HepG2 (cell line): ENCODE measurements around the gene KRTAP8-1. TPM values are rescaled to one million over a fixed set of nuclear protein-coding genes. Genes with fewer than 3 reads are reported as not detected.

ENCODE experiments used
- ATAC-seq: fragments of 200-7000 bp; cut with Tn5 transposase; 3 replicates; pipeline ENCODE4 v1.9.1; 2020; ENCODE audit warnings: mild to moderate bottlenecking, moderate library complexity
- BruUV-seq: library from RNA; stranded (reverse); fragments of 400-500 nt; replicated peaks from 2 replicates; lab custom pipeline; 2021; lab: Mats Ljungman, UMichigan
- CTCF ChIA-PET: fragments of 300-600 bp; formaldehyde crosslinking; extraction: SDS; loops from one replicate; lab custom pipeline; 2021; ENCODE audit warnings: low total read pairs, inconsistent platforms, low intra/inter-chr PET ratio; lab: Yijun Ruan, JAX
- POLR2A ChIA-PET: fragments of 350-600 bp; sonication (Branson Sonifier 250); formaldehyde crosslinking; loops from one replicate; lab custom pipeline; 2020; ENCODE audit warnings: antibody characterized with exemption, inconsistent platforms; lab: Yijun Ruan, JAX
- DNase-seq: peaks from one replicate; pipeline ENCODE4 v3.0.0-alpha.2; 2015; ENCODE audit warnings: low spot score
- FAIRE-seq: peaks from 3 replicates; lab custom pipeline; 2011; peaks lifted over from hg19 to GRCh38; lab: Jason Lieb, UNC
- H2AFZ ChIP-seq: one replicate; pipeline ENCODE4 v1.6.1; 2011; ENCODE audit warnings: low read length, inconsistent platforms
- H3K27ac ChIP-seq: fragments of 300-600 bp; 3 replicates; pipeline ENCODE4 v1.8.0; 2011; ENCODE audit warnings: mixed run types, mild to moderate bottlenecking, mixed read lengths, low read length, inconsistent platforms; ENCODE audit not compliant: insufficient read depth; ENCODE audit errors: extremely low read length
- H3K27me3 ChIP-seq, 2 experiments: fragments of 200-600 bp in 1 of 2; 2 replicates in 1 of 2; 3 replicates in 1 of 2; pipeline versions ENCODE4 v1.6.0 to v1.8.0; 2011; ENCODE audit warnings: low read length in 2 of 2, mild to moderate bottlenecking in 2 of 2, moderate library complexity in 2 of 2, inconsistent platforms in 1 of 2; ENCODE audit not compliant: insufficient read depth in 2 of 2, control insufficient read depth in 1 of 2
- H3K36me3 ChIP-seq, 2 experiments: fragments of 200-600 bp in 1 of 2; replicated peaks in 1 of 2; 2 replicates in 1 of 2; 3 replicates in 1 of 2; pipeline versions ENCODE4 v1.5.1 to v1.8.0; 2011; ENCODE audit warnings: low read length in 2 of 2, inconsistent platforms in 1 of 2; ENCODE audit not compliant: insufficient read depth in 2 of 2, control insufficient read depth in 1 of 2
- H3K4me1 ChIP-seq: 2 replicates; pipeline ENCODE4 v1.5.1; 2012; ENCODE audit warnings: low read length, inconsistent platforms; ENCODE audit not compliant: insufficient read depth
- H3K4me2 ChIP-seq: 2 replicates; pipeline ENCODE4 v1.6.0; 2011; ENCODE audit warnings: low read depth, low read length, inconsistent platforms
- H3K4me3 ChIP-seq, 3 experiments: fragments of 200-600 bp in 1 of 3; sonication (generic), shearing (Covaris generic) in 1 of 3; replicated peaks in 1 of 3; 2 replicates each; pipeline ENCODE4 v1.5.1; 2011 to 2016; ENCODE audit warnings: low read length in 3 of 3, inconsistent platforms in 2 of 3, low read depth in 2 of 3, mild to moderate bottlenecking in 2 of 3, control low read depth in 1 of 3, mixed read lengths in 1 of 3; ENCODE audit not compliant: insufficient read depth in 1 of 3
- H3K79me2 ChIP-seq: one replicate; pipeline ENCODE4 v1.6.1; 2011; ENCODE audit warnings: low read length, inconsistent platforms; ENCODE audit not compliant: insufficient read depth
- H3K9ac ChIP-seq: 2 replicates; pipeline ENCODE4 v1.6.0; 2011; ENCODE audit warnings: mild to moderate bottlenecking, low read depth, low read length, inconsistent platforms; ENCODE audit not compliant: insufficient read depth
- H3K9me3 ChIP-seq: 2 replicates; pipeline ENCODE4 v1.5.1; 2012; ENCODE audit warnings: mild to moderate bottlenecking, low read length
- H4K20me1 ChIP-seq: 2 replicates; pipeline ENCODE4 v1.6.0; 2011; ENCODE audit warnings: inconsistent platforms, mild to moderate bottlenecking, low read length, moderate library complexity; ENCODE audit not compliant: insufficient read depth
- CAMTA2 ChIP-seq: sonication (generic); formaldehyde crosslinking; IDR thresholded peaks from 2 replicates; pipeline ENCODE4 v1.4.0; 2020; ENCODE audit warnings: mild to moderate bottlenecking, missing genetic modification reagents, borderline replicate concordance
- CTCF ChIP-seq: sonication (generic); formaldehyde crosslinking; IDR thresholded peaks from 2 replicates; pipeline ENCODE4 v1.5.0; 2020; ENCODE audit warnings: mild to moderate bottlenecking, missing genetic modification reagents, moderate library complexity
- GATA4 ChIP-seq: sonication (generic); IDR thresholded peaks from 2 replicates; pipeline ENCODE4 v1.6.1; 2016; ENCODE audit warnings: antibody characterized with exemption, low read depth, borderline replicate concordance
- HNRNPLL ChIP-seq: fragments of 200-400 bp; formaldehyde crosslinking; IDR thresholded peaks from 2 replicates; pipeline ENCODE4 v1.6.1; 2017; ENCODE audit warnings: mild to moderate bottlenecking, low read depth, low read length; ENCODE audit not compliant: poor library complexity, severe bottlenecking
- REST ChIP-seq, 2 experiments: IDR thresholded peaks; 2 replicates each; pipeline ENCODE4 v1.6.1; 2011 to 2012; ENCODE audit warnings: low read length in 2 of 2, borderline replicate concordance in 1 of 2, low read depth in 1 of 2, mild to moderate bottlenecking in 1 of 2, moderate library complexity in 1 of 2
- SMC3 ChIP-seq: IDR thresholded peaks from 2 replicates; pipeline ENCODE4 v1.6.1; 2011; ENCODE audit warnings: low read length, improper control_type of control experiment
- XRCC5 ChIP-seq: fragments of 200-400 bp; formaldehyde crosslinking; optimal IDR thresholded peaks from 2 replicates; pipeline ENCODE3; 2017; ENCODE audit warnings: mild to moderate bottlenecking, low read length
- ZNF317 ChIP-seq: sonication (generic); formaldehyde crosslinking; IDR thresholded peaks from 2 replicates; pipeline ENCODE4 v1.5.0; 2020; ENCODE audit warnings: mild to moderate bottlenecking, missing genetic modification reagents
- ZNF558 ChIP-seq: sonication (generic); formaldehyde crosslinking; IDR thresholded peaks from 2 replicates; pipeline ENCODE4 v1.9.0; 2022; ENCODE audit warnings: mild to moderate bottlenecking, missing genetic modification reagents, borderline replicate concordance
- ZSCAN25 ChIP-seq: sonication (generic); formaldehyde crosslinking; IDR thresholded peaks from 2 replicates; pipeline ENCODE4 v1.8.0; 2022; ENCODE audit warnings: mild to moderate bottlenecking, missing genetic modification reagents
- WGBS: methylation state at CpG from one replicate; pipeline ENCODE4 v1.1.6; 2017; ENCODE audit warnings: low lambda C conversion rate; 5-methylcytosine and 5-hydroxymethylcytosine counted together
- in situ Hi-C: cut with HindIII; loops from 2 replicates; pipeline ENCODE4 v1.10.0; 2017; ENCODE audit warnings: low pct_unique_long_range_greater_than_20kb; ENCODE audit not compliant: extremely low pct_ligation_motif_present
- intact Hi-C: fragments of 100-400 bp; cut with micrococcal nuclease; formaldehyde crosslinking; loops from one replicate; pipeline ENCODE4 v1.10.0; 2022; ENCODE audit not compliant: unreplicated experiment
- polyA plus RNA-seq, 8 experiments: library from polyadenylated mRNA; depleted of rRNA in 3 of 8; stranded (reverse) in 7 of 8; unstranded in 1 of 8; fragments of >200 nt; fragmentation: Illumina TruSeq in 4 of 8; extraction: Trizol in 4 of 8; gene quantifications; 2 replicates each; pipeline versions ENCODE4 v1.2.1 to v1.2.3, GENCODE V29; 2011 to 2016; ENCODE audit warnings: low read depth in 4 of 8, missing spikeins in 1 of 8, mixed read lengths in 1 of 8; ENCODE audit not compliant: insufficient read depth in 1 of 8
- total RNA-seq, 5 experiments: library from RNA; depleted of rRNA; stranded (reverse); fragments of >200 nt; fragmentation: Illumina TruSeq; extraction: Trizol; gene quantifications; 2 replicates each; pipeline ENCODE4 v1.2.3, GENCODE V29; 2016; ENCODE audit warnings: low read depth in 1 of 5
- TF ChIP-seq, protein P1 (sequence below): sonication (generic); formaldehyde crosslinking; IDR thresholded peaks from 2 replicates; pipeline ENCODE4 v1.8.1; 2023; ENCODE audit warnings: missing genetic modification reagents, inconsistent platforms, borderline replicate concordance

Gene KRTAP8-1
- total and polyA plus RNA-seq, 2 of the 13 experiments (the other 11 are each of a cell fraction or from before 2014, with no cell fraction given), result not detected

- H3K4me2 ChIP-seq, result no peak overlapping the region
- H3K4me1 ChIP-seq, result no peaks in the 10 kb centered on the region
- H3K79me2 ChIP-seq, result no peaks in the 10 kb centered on the region
- no peak for ATAC-seq
- H3K36me3 ChIP-seq, result no peaks in the 10 kb centered on the region
- DNase-seq, result peak; percentile 2
- CTCF ChIA-PET, result interaction anchor here (2.4 kb wide), 1 partner anchor 255 kb away, joined by 18 read pairs; no protein-coding TSS in a partner anchor
- no peak overlapping the region for H3K4me3 ChIP-seq
- 32% methylated on average over 6 of the region's 6 CpGs for WGBS
- no peaks in the 10 kb centered on the region for H4K20me1 ChIP-seq
- H3K9ac ChIP-seq, result no peak overlapping the region
- H3K27ac ChIP-seq, result no peak overlapping the region
- POLR2A ChIA-PET, result no interaction called here
- peaks cover 76% of the 10 kb centered on the region for H3K9me3 ChIP-seq
- intact Hi-C loops, result no loop called here
- no peak for FAIRE-seq
- no TSS peak for BruUV-seq
- no peak for TF ChIP-seq ZSCAN25
- TF ChIP-seq CTCF, result peak; percentile 48; the same call in 1 of the 2 replicates
- no peak for TF ChIP-seq GATA4
- TF ChIP-seq SMC3, result 0 out of 2 replicates have a peak, but pooled peaks have one; percentile 4
- peak; percentile 64; the same call in 1 of the 2 replicates for TF ChIP-seq ZNF317 (CRISPR knock-in tag)
- no peak for TF ChIP-seq HNRNPLL
- no peak for TF ChIP-seq REST (IDR thresholded peaks at IDR 0.05; ENCODE audit: borderline replicate concordance in 1 of 2, low read depth in 1 of 2, low read length in 2 of 2)
- TF ChIP-seq XRCC5, result no peak
- TF ChIP-seq CAMTA2 (CRISPR knock-in tag), result no peak
- no peak for TF ChIP-seq ZNF558 (CRISPR knock-in tag)
- TF ChIP-seq, protein P1, sequence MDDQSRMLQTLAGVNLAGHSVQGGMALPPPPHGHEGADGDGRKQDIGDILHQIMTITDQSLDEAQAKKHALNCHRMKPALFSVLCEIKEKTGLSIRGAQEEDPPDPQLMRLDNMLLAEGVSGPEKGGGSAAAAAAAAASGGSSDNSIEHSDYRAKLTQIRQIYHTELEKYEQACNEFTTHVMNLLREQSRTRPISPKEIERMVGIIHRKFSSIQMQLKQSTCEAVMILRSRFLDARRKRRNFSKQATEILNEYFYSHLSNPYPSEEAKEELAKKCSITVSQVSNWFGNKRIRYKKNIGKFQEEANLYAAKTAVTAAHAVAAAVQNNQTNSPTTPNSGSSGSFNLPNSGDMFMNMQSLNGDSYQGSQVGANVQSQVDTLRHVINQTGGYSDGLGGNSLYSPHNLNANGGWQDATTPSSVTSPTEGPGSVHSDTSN (CRISPR knock-in tag), result no peak
- in situ Hi-C loops, result no loop called here
- H3K27me3 ChIP-seq, result no peaks in the 10 kb centered on the region
- no peak overlapping the region for H2AFZ ChIP-seq
These were observed 18.2 kb upstream of the KRTAP8-1 start for GRCh38 chr21:30831194-30831765.
